GM18861 (cell line): ENCODE measurements around the gene STRA6.

Experiments used
- ATAC-seq: cut with Tn5 transposase; IDR thresholded peaks from one replicate; pipeline ENCODE4 v1.9.1; 2021; ENCODE audit not compliant: unreplicated experiment

The STRA6 gene

DNA sequence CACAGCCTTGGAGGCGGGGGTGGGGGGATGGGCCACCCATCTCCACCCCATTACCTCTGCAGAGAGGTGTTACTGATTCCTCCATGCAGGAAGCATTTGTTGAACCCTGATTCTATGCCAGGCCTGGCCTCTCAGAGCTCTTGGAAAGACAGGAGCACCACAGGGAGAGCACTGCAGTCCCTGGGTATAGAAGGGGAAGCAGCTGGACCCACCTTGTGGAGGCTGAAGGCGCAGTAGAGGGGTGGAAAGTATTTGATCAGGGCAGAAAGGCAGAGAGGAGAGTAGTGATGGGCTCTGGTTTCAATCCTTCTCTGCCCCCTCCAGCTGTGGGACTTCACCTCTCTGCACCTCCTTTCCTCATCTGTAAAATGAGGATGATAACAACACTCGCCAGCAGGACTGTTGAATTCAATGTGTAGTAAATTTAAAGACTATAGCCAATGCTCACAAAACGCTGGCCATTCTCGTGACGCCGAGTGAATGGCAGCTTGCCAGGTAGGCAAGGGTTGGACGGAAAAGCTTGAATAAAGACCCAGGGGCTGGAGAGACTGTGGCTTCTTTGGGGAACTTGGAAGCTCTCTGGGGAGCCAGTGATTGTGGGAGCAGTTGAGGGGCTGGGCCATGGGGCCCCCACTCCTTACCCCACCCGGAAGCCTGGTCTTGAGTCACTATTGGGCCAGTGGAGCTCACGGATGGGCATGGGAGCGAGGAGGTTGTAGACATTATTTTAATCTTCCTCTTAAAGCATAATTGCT is 25.6 kb upstream of the STRA6 start:
- ATAC-seq, result no peak

DNA sequence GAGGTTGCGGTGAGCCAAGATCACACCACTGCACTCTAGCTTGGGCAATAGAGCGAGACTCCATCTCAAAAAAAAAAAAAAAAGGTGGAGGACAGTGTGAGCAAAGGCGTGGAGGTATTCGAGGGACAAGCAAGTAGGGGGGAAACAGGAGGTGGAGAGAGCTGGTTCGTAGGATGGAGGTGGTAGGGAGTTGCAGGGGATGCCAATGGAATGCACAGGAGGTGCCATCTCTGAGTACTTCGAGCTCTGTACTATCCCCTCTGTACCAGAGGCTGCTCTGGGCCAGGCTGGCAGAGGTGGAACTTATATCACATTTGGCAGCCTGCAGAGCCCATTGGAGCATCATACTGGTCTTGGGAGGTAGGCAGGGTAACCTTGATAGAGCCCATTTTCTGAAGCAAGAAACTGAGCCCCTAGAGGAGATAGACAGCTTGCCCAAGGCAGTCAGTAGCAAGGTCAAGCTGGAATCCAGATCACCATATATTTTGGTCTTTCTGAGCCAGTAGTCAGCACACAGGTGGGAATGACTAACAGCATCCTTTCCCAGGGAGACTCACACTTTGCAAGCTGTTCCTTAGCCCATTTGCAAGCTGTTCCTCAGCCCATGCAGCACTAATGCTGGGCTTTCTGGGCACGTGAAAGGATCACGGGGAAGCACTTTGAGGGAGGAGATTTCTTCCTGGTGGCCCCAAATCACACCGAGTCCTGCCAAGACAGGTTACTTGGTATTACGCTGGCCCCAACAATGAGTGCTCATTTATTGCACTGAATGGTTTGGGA is 24.4 kb upstream of the STRA6 start:
- ATAC-seq, result no peak

DNA sequence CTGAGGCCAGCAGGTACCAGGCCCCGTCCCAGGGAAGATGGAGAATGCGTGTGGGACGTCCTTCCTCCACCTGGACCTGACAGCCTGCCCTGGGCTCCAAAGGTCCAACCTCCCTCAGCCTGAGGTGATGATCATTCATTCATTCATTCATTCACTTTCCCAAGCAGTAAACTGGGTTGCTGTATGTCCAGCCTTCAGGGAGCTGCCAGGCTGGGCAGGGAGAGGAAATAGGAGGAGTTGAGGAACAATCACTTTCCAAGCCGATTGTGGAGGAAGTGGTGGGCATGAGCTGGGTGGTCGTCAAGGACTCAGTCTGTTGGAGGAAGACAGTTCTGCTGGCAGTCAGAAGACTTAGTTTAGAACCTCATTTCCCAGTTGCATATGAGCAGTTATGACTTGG is 23.3 kb upstream of the STRA6 start:
- ATAC-seq, result no peak

DNA sequence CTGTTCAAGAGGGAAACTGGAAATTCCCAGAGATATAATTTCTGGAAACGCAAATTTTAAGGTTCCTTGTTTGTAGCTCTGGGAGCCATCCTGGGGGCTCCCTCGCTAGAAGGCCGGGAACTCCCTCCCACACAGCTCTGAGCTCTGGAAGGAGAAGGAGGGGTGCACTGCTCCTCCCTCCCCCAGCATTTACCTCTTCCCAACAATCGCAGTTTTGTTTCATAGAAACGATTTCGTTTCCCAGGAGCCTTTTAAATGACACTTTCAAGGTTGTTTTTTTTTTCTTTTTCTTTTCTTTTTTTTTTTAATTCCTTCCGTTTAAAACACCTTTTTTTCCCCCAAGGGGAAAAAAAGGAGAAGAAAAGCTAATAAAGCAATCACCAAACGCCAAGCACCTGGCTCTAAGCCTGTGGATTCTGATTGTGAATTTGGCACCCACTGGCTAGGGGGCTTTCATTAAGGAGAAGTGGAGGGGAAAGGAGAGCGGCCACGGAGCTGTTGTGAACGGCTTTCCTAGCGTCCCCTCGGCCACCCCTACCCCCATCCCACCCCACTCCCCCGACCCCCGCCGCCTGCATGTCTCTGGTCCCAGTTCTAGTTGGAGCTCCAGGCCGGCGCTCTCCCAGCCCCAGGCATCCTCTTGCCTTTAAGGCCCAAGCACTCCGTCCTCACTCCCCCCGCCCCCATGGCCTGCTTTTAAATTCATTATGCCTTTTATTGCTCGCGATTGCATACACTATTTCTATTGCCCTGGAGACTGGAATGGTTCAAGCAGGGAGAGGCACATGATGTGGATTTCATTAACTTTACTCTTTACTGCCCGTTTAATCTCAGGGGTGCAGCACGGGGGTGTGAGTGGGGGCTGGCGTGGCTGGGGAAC is 19.9 kb upstream of the STRA6 start:
- no peak for ATAC-seq

DNA sequence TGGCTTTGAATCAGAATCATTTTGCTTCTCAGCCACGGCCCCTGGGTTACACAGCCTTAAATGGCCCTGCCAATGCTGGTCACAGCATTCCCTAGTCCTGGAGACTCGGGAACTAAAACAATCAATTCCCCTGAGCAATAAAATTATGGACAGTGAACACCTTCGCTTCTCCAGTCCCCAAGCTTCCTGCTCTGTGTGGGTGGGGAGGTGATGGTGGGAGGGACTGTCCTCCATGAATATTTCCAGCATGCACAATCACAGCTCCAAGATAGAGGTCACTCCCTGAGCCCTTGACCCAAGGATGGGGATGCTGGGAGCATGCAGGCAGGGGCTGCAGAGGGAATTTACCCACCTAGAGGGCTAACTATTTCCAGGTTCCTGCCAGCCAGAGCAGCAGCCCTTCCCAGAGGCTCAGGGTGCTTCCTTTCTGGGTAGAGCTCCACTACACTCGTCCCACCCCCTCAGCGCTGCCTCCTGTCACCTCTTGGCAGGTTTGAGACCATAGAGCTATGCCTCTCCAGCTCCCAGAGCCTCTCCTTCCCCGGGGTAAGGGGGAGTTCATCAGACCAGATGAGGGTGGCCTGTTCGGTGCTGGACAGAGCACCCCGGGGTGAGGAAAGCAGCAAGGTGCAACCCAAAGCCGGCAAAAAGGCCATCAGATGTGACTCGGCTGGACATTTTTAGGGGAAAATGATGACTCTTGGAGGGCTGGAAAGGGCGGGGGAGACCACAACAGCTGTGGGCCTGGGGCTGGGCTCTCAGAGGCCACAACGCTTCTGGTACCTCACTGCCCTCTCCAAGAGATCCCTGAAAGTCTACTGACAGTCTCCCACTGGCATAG is 19.0 kb upstream of the STRA6 start:
- ATAC-seq, result no peak

DNA sequence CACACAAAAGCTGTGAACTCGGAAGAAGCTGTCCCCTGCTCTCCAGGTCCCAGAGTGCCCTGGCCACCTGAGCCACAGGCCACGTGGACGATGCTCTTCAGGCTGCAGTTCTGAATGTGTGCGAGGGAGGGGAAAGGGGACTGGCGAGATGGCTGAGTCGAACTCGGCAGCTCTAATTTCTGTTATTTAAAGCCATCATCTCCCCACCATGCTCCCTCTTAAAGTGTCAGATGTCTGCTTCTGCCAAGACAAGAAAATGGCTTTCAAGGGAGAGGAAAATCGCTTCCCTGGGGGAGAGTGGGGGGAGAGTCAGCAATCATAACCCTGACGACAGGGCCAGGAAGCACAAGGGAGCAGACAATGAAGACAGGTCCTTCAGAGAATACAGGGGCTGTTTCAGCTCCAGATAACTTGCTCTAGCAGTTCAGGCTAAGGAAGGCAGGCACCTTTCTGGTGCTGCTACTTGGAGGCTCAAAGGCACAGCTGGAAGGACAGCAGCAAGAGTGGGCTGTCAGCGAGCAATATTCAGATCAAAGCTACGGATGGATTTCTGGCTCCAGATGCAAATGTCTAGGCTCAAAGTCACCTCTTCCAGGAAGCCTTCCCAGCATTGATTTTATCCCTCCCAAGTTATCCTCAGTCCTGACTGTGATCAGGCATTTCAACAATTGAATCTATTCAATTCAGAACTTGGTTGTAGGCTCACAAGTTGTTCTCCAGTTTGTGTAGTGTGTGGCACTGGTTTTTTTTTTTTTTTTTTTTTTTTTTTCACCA is 18.1 kb upstream of the STRA6 start:
- ATAC-seq, result no peak

DNA sequence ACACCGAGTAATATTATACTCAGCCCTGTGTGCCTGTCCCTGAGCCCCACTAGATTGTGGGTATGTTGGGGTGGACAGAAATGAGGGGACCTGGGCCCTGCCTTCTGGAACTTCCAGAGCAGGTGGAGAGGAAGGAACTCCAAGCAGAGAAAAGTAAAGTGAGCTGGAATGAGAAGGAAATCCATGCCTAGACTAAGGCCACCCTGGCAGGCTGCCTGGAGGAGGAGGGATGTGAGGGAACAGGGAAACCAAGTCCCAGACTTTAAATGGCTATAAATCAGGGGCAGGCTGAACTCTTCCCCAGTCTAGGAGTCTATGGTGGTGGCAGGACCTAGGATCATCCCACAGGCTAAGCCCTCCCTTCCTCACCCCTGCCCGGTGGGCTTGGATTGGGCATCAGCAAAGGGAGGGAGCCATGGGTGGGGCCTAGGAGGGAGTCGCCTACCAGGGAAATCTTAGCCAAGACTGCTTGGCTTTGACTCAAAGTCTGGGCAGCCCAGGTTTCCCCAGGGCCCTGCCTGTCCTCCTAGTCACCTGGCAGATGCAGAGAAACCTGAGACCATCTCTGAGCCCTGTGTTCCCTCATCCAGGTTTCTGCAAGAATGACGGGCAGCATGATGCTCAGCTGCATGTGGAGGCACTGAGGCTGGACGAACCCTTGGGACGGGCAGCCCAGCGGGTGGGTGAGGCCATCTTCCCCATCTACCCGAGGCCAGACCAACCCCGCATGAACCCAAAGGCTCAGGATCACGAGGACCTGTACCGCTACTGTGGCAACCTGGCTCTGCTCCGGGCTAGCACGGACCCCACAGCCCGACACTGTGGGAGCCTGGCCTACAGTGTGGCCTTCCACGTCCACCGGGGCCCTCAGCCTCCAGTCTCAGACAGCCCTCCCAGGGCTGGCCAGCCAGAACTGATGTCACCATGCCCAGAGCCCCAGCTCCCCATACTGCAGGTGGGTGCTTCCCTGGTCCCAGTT is 15.6 kb upstream of the STRA6 start:
- ATAC-seq, result no peak

DNA sequence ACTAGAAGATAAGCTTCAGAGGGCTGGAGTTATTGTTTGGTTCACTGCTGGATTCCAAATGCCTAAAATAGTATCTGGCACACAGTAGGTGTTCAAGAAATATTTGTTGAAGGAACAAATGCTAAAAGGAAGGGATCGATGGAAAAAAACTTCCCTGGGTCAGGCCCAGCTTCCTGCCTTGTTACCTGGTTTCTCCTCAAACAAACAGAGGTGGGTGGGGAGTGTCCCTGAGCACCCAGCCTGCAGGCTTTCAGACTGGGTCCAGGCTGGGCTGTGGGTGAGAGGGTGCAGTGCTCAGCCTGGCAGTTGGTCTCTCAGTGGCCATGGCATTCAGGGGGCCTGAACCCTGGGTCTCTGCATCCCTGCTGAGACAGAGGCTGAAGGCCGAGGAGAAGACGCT is 14.4 kb upstream of the STRA6 start:
- ATAC-seq, result no peak

DNA sequence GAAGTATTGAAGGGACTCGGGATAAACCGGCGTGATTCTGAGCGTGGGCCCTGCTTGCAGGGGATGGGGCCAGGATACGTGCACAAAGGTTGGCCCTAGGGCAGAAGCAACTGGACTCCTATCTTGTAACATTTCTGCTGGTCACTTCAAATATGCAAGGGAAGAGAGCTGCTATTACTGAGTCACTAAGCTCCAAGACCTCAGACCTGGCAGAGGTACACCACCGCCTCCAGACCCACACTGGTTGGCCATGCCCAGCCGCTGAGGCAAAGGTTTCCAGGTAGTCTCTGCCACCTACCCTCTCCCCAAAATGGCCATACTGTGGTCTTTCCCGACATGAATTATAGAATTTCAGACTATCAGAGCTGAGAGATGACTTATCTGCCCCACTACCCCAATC is 13.4 kb upstream of the STRA6 start:
- ATAC-seq, result no peak

DNA sequence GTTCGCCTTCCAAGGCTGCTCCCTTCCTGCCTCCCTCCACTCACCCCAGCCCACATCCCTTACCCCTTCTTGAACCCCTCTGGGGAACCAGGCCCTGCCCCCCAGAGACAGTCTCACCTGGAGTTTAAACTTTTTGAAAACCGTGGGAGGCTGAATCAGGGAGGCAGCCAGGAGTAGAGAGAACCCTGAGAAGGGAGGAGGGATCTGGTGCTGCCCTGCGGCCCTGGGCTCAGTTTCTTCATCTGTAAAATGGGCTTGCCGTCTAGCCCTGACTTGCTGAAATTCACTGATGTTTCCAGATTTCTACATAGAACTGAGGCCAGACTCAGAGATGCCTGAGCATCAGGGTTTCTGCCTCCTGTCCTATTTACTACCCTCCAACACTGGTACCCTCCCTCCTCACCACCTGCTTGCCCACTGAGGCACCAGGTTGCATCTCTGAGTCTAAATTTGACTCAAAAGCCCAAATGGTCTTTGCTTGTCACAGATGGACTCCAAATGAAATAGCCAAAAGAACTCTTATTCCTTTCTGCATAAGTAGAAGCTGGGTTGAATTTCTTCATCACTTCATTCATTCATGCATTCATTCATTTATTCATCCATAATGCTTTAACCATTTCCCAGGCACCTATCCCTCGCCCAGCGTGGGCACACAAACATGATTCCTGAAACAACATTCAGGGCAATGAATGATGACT is 11.9 kb upstream of the STRA6 start:
- ATAC-seq, result no peak

DNA sequence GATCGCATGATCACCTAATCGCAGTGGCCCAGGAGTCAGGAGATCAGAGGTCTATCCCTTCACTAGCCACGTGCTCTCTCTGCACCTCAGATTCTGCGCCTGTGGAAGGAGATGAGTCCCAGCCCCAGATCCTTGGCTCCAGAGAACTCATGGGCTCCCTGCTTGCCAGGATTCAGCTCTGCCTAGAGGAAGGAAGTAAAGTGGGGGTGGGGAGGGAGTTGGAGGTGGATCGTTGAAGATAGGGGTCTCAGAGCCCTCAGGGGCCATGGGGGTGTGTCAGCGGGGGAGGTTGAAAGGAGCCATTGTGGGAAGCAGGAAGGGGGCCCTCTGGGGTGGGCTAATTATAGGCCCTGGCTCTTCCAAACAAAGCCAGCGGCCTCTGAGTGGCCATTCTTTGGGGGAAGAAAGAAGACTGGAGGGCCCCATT is 11.3 kb upstream of the STRA6 start:
- ATAC-seq, result no peak

DNA sequence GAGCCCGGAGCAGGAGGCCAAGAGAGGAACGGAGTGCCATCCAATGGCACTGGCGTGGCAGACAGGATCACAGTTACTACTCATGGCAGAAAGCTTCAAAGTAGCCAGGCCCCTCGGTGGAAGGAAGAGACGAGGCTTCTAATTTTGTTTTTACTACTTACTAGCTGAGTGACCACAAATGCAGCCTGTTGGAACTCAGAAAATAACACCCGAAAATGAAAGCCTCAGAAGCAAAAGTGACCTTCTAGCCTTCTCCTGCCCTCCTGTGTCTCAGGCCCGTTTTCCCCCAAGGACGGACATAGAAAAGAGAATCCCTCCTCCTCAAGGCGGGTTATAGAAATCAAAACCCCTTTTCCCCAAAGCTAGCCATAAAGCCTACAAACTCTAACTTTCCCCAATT is 9.9 kb upstream of the STRA6 start:
- ATAC-seq, result no peak

DNA sequence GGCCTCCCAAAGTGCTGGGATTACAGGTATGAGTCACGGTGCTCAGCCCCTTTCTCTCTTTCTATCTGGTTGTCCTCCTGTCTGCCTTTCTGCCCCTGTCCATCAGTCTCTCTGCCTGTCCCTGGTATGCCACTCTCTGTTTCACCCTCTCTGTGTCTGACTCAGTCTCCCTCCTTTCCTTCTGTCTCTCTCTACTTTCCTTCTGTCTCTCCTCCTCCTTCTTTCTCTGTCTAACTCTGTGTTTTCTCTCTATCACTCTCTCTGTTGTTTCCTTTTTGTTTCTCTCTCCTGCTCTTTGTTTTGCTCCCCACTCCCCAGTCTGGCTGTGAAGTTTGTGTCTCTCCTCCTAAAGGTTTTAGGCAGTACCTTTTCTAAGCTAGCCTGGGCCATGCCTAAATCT is 9.1 kb upstream of the STRA6 start:
- ATAC-seq, result no peak

DNA sequence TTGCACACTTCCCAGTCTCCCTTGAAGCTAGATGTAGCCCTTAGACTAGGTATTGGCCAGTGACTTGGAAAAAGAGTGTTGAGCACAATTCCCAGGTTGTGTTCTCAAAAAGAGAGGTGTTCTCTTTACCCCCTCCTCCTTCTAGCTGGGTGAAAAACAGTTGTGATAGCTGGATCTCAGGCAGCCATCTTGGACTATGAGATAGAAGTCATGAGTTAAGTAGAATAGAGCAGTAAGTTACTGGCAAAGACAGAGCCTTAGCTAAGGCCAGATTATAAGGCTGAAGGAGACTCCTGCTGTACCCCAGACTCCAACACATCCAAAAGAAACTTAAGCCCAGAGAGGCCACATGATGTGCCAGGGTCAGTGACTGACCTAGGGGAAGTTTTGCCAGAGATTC is 8.1 kb upstream of the STRA6 start:
- no peak for ATAC-seq

DNA sequence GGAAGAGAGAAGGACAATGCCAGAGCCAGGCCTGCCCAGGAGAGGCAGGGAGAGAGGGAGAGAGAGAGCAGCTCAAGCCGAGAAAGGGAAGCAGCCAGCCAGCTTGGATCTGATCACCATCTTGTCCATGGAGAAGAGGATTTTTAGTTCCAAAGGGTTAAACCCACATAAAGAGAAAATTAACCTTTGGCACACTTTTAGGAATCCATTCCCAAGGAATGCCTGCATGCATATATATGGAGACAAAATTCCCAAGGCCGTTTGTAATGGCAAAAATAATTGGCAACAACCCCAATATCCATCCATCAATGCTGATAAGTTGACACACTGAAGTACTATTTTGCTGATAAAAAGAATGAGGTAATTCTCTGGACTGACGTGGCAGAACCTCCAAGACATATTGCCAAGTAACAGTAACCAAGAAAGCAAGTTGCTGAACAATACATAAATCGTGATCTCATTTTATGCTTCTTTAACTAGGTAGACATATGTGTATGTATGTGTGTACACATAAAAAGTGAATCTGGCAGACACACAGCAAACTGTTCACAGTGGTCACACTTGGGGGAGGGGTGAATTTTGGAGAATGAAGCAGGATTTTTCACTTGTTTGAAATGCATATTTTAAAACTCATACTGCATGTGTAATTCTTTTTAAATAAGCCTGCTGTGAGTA is 7.5 kb upstream of the STRA6 start:
- ATAC-seq, result no peak

DNA sequence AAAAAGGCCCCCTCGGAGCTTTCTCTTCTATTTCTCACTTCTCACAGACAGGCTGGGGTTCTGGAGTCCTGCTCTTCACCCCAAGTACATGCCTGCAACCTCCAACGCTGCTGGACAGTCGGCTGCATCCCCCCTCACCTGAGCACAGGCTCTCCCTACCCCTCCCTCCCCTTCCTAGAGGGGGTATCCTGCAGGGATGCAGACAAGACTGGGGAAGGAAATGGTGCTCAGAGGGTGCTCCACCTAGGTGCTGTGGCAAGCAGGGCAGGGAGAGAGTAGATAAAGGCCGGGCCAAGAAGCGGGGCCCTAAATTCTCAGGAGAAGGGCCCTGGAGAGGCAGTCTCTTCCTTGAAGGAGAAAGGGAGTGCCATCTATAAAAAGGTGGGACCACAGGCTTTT is 7.0 kb upstream of the STRA6 start:
- ATAC-seq, result no peak

DNA sequence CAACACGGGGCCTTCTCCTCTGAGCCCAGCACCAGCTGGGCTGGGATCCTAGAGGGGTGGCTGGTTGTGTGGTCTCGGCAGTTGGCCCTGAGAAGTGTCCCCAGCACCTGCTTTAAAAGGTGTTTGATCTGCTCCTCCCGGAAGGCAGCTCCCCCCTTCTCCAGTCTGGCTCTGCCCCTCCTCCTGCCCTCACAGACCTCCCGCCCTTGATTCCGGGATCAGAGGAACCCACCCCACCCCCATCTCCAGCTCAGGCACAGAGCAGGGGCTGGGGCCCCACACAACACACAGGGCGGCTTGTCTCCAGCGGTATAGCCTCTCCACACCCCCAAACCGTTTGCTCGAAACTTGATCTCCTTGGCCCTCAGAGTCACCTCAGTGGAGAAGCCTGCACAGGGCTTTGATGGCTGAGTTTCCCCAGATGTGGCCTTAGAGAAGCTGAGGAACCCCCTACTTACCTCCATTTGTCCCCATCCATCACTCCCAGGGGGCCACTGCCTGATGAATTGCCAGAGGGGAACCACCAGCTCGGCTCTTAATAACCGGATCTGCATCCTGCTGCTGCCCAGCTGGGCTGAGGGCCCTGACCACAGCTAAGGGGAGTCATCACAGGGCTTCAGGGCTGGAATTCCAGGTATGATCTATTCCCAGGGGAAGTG is 6.4 kb upstream of the STRA6 start:
- no peak for ATAC-seq
